CD4-positive, alpha-beta T cell treated with Interleukin-21 for 1 hour (primary cell): ENCODE data around the gene ELF5.

Experiments
- DNase-seq: peaks from one replicate; pipeline ENCODE4 v3.0.0-alpha.2; 2020

ELF5 gene

GRCh38 chr11:34490304-34490703 is 23.3 kb downstream of the ELF5 start:
- no peak for DNase-seq

- no peak for DNase-seq
Measured at GRCh38 chr11:34488855-34489557, 24.6 kb downstream of the ELF5 start.

- no peak for DNase-seq
Measured at GRCh38 chr11:34487430-34487829, 26.2 kb downstream of the ELF5 start.

GRCh38 chr11:34483106-34483874 is 30.3 kb downstream of the ELF5 start:
- no peak for DNase-seq

GRCh38 chr11:34481307-34481706 is 32.3 kb downstream of the ELF5 start:
- DNase-seq, result no peak

GRCh38 chr11:34480314-34480713 is 33.3 kb downstream of the ELF5 start:
- DNase-seq, result no peak

GRCh38 chr11:34478845-34479663 is 34.5 kb downstream of the ELF5 start:
- DNase-seq, result no peak

GRCh38 chr11:34476849-34477248 is 36.7 kb downstream of the ELF5 start:
- DNase-seq, result no peak

- no peak for DNase-seq
Measured at GRCh38 chr11:34475656-34476055, 37.9 kb downstream of the ELF5 start.

- no peak for DNase-seq
Measured at GRCh38 chr11:34473603-34474169, 39.9 kb downstream of the ELF5 start.

GRCh38 chr11:34468209-34468841 is 45.3 kb downstream of the ELF5 start:
- DNase-seq, result peak; percentile 45

- DNase-seq, result no peak
Measured at GRCh38 chr11:34466802-34467488, 46.6 kb downstream of the ELF5 start.

GRCh38 chr11:34464591-34465051 is 49.0 kb downstream of the ELF5 start:
- no peak for DNase-seq

GRCh38 chr11:34461215-34461614 is 52.4 kb downstream of the ELF5 start:
- DNase-seq, result no peak

GRCh38 chr11:34460278-34460677 is 53.3 kb downstream of the ELF5 start:
- DNase-seq, result no peak

- DNase-seq, result no peak
Measured at GRCh38 chr11:34459507-34460162, 54.0 kb downstream of the ELF5 start.

- DNase-seq, result no peak
Measured at GRCh38 chr11:34458525-34458924, 55.1 kb downstream of the ELF5 start.

- no peak for DNase-seq
Measured at GRCh38 chr11:34457607-34458006, 56.0 kb downstream of the ELF5 start.

- DNase-seq, result no peak
Measured at GRCh38 chr11:34454308-34455032, 59.1 kb downstream of the ELF5 start.

GRCh38 chr11:34451053-34451452 is 62.5 kb downstream of the ELF5 start:
- DNase-seq, result no peak

GRCh38 chr11:34449013-34449412 is 64.6 kb downstream of the ELF5 start:
- no peak for DNase-seq
